Mesenchymal stem cell (in vitro differentiated cells and primary cell): Measurements from ENCODE around the gene EEF2KMT.

ENCODE experiments used
- DNase-seq: peaks from one replicate; pipeline ENCODE4 v3.0.0-alpha.2; 2013
- H2AFZ ChIP-seq: one replicate; pipeline ENCODE4 v1.6.1; 2013; ENCODE audit warnings: low read depth, mild to moderate bottlenecking, control low read depth, inconsistent platforms, low read length, moderate library complexity
- H2AK5ac ChIP-seq: 2 replicates; pipeline ENCODE4 v1.6.1; 2013; ENCODE audit warnings: low read length, moderate library complexity, mild to moderate bottlenecking, inconsistent platforms; ENCODE audit not compliant: severe bottlenecking
- H2BK120ac ChIP-seq: one replicate; pipeline ENCODE4 v1.6.1; 2013; ENCODE audit warnings: low read depth, mild to moderate bottlenecking, inconsistent platforms, low read length, moderate library complexity
- H2BK12ac ChIP-seq, 2 experiments: one replicate each; pipeline ENCODE4 v1.6.1; 2013; ENCODE audit warnings: inconsistent platforms in 2 of 2, low read length in 2 of 2, mild to moderate bottlenecking in 2 of 2, moderate library complexity in 2 of 2, control low read depth in 1 of 2
- H2BK15ac ChIP-seq: one replicate; pipeline ENCODE4 v1.6.1; 2013; ENCODE audit warnings: mild to moderate bottlenecking, low read depth, inconsistent platforms; ENCODE audit not compliant: poor library complexity, severe bottlenecking
- H2BK5ac ChIP-seq: 2 replicates; pipeline ENCODE4 v1.6.1; 2013; ENCODE audit warnings: low read depth, mild to moderate bottlenecking, low read length, control low read depth, inconsistent platforms; ENCODE audit not compliant: poor library complexity, severe bottlenecking
- H3K14ac ChIP-seq, 2 experiments: one replicate each; pipeline ENCODE4 v1.6.1; 2013; ENCODE audit warnings: inconsistent platforms in 2 of 2, low read length in 2 of 2, control low read depth in 1 of 2, mild to moderate bottlenecking in 1 of 2, moderate library complexity in 1 of 2
- H3K18ac ChIP-seq, 2 experiments: one replicate each; pipeline ENCODE4 v1.6.1; 2013; ENCODE audit warnings: inconsistent platforms in 2 of 2, low read length in 2 of 2, control low read depth in 1 of 2, low read depth in 1 of 2, mild to moderate bottlenecking in 1 of 2
- H3K23ac ChIP-seq, 2 experiments: one replicate each; pipeline ENCODE4 v1.6.1; 2013; ENCODE audit warnings: inconsistent platforms in 2 of 2, low read length in 2 of 2, mild to moderate bottlenecking in 2 of 2, moderate library complexity in 2 of 2, control low read depth in 1 of 2
- H3K27ac ChIP-seq: 2 replicates; pipeline ENCODE4 v1.5.1; 2013; ENCODE audit warnings: mild to moderate bottlenecking, moderate library complexity, low read length, control low read depth, inconsistent platforms; ENCODE audit not compliant: poor library complexity, severe bottlenecking
- H3K27me3 ChIP-seq, 2 experiments: 2 replicates each; pipeline versions ENCODE4 v1.6.1 to v1.7.0; 2013; ENCODE audit warnings: low read length in 2 of 2, mild to moderate bottlenecking in 2 of 2, moderate library complexity in 2 of 2, control low read depth in 1 of 2, inconsistent platforms in 1 of 2; ENCODE audit not compliant: control insufficient read depth in 1 of 2, insufficient read depth in 1 of 2
- H3K36me3 ChIP-seq, 2 experiments: 2 replicates each; pipeline versions ENCODE4 v1.6.1 to v1.7.0; 2013; ENCODE audit warnings: low read length in 2 of 2, control low read depth in 1 of 2, inconsistent platforms in 1 of 2, low read depth in 1 of 2, mild to moderate bottlenecking in 1 of 2; ENCODE audit not compliant: insufficient read depth in 2 of 2, control insufficient read depth in 1 of 2
- H3K4ac ChIP-seq, 2 experiments: one replicate each; pipeline ENCODE4 v1.6.1; 2013; ENCODE audit warnings: inconsistent platforms in 2 of 2, low read length in 2 of 2, mild to moderate bottlenecking in 2 of 2, moderate library complexity in 2 of 2, control low read depth in 1 of 2, low read depth in 1 of 2
- H3K4me1 ChIP-seq: 2 replicates; pipeline ENCODE4 v1.6.1; 2013; ENCODE audit warnings: low read depth, low read length, control low read depth; ENCODE audit not compliant: control insufficient read depth, insufficient read depth
- H3K4me2 ChIP-seq: 2 replicates; pipeline ENCODE4 v1.6.1; 2013; ENCODE audit warnings: low read length, mild to moderate bottlenecking, inconsistent platforms; ENCODE audit not compliant: poor library complexity, severe bottlenecking
- H3K4me3 ChIP-seq, 2 experiments: 2 replicates each; pipeline versions ENCODE4 v1.5.1 to v1.7.0; 2013; ENCODE audit warnings: low read length in 2 of 2, mild to moderate bottlenecking in 2 of 2, control low read depth in 1 of 2, low read depth in 1 of 2; ENCODE audit not compliant: insufficient read depth in 1 of 2
- H3K79me1 ChIP-seq: replicated peaks from 2 replicates; pipeline ENCODE4 v1.6.1; 2013; ENCODE audit warnings: mild to moderate bottlenecking, control low read depth, low read length, inconsistent platforms; ENCODE audit not compliant: poor library complexity, severe bottlenecking
- H3K9ac ChIP-seq: 2 replicates; pipeline ENCODE4 v1.7.0; 2013; ENCODE audit warnings: mild to moderate bottlenecking, low read length, moderate library complexity
- H3K9me3 ChIP-seq: 2 replicates; pipeline ENCODE4 v1.7.0; 2013; ENCODE audit warnings: mild to moderate bottlenecking, low read length; ENCODE audit not compliant: control insufficient read depth
- H4K8ac ChIP-seq: one replicate; pipeline ENCODE4 v1.6.1; 2013; ENCODE audit warnings: inconsistent platforms, mild to moderate bottlenecking, low read length, moderate library complexity
- H4K91ac ChIP-seq: one replicate; pipeline ENCODE4 v1.6.1; 2013; ENCODE audit warnings: mild to moderate bottlenecking, low read length, inconsistent platforms
- WGBS: methylation state at CpG from one replicate; pipeline ENCODE4 v1.1.7; 2013; ENCODE audit warnings: mixed read lengths; 5-methylcytosine and 5-hydroxymethylcytosine counted together

EEF2KMT gene

DNA sequence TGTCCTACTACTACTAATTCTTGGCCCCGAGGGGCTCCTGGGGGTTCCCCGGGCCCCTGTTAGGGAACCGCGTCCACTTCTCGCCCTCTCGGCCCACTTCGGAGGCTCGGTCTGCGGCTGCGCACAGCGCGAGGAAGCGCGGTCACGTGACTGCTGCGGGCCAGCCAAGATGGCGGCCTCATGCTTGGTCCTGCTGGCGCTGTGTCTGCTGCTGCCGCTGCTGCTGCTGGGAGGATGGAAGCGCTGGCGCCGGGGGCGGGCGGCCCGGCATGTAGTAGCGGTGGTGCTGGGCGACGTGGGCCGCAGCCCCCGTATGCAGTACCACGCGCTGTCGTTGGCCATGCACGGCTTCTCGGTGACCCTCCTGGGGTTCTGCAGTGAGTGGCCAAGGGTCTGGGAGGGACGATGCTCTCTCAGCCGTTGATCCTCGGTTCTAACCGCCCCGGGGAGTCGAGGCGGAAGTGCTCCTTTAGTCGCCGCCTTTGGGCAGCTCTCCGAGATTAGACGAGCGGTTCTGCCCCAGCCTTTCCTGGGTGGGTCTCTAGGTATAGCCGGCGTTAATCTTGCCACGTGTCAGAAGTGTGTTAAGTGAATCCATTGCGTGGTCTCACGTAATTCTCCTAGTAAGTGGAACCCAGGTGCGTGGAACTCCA lies 25.8 kb downstream of the EEF2KMT start, which contains the start of gene ALG1:
Gene ALG1, plus strand, starts transcription at position 163 of the 653 bp plus-strand sequence. Its CDS starts 7 bp downstream, at position 170.
- Histone ChIP-seq H2AK5ac (no peak within 1 kb of the TSS), H4K8ac (peak within 1 kb of the TSS; percentile 96), H3K9ac (peak within 1 kb of the TSS; percentile 95), H3K4me1 (peaks cover 3% of the 10 kb centered on the region), H2BK12ac (peak within 1 kb of the TSS in 1 of 2 experiments; percentile 35), H2BK15ac (peak within 1 kb of the TSS; percentile 87), H3K18ac (peak within 1 kb of the TSS; percentile 46 to 95), H3K4me3 (peak within 1 kb of the TSS; percentile 92 to 96), H3K23ac (peak within 1 kb of the TSS in 1 of 2 experiments; percentile 90), H3K4ac (peak within 1 kb of the TSS; percentile 62 to 92), H3K9me3 (no peaks in the 10 kb centered on the region), H2BK5ac (peak within 1 kb of the TSS; percentile 20), H3K14ac (peak within 1 kb of the TSS in 1 of 2 experiments; percentile 98), H3K27me3 (peaks cover 6 to 7% of the 10 kb centered on the region in 2 experiments), H3K79me1 (peaks cover 27% of the 10 kb centered on the region), H4K91ac (peak within 1 kb of the TSS; percentile 95), H3K36me3 (peaks cover 19 to 27% of the 10 kb centered on the region in 2 experiments), H3K4me2 (peak within 1 kb of the TSS; percentile 86), H3K27ac (peak within 1 kb of the TSS; percentile 83), H2AFZ (peak within 1 kb of the TSS; percentile 75), H2BK120ac (no peak within 1 kb of the TSS)
- under 1% methylated on average over 53 of the region's 53 CpGs for WGBS
- DNase-seq: peak; percentile 87

DNA sequence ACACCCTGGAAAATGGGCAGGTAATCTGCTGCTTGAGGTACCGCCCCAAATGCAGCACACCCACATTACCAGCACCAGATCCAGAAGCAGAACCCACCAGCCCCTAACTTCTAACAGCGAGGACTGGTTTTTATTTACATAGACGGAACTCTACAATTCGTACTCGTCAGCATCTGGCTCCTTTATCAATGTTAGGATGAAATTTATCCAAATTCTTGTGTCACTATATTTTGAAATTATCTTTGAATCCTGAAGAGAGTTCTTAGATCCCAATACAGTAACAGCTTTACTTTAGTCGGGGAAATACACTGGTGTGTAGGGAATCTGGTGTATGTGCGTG lies 26.3 kb downstream of the EEF2KMT start:
- H3K18ac ChIP-seq: no peak overlapping the region
- no peak overlapping the region for H2BK15ac ChIP-seq
- H3K4ac ChIP-seq: peak overlapping the region in 1 of 2 experiments; percentile 84
- H2AK5ac ChIP-seq: no peak overlapping the region
- peaks cover 6 to 10% of the 10 kb centered on the region in 2 experiments for H3K27me3 ChIP-seq
- H4K8ac ChIP-seq: peak overlapping the region; percentile 96
- peak overlapping the region; percentile 95 for H3K9ac ChIP-seq
- WGBS: 61% methylated on average over 3 of the region's 7 CpGs
- DNase-seq: no peak
- H3K14ac ChIP-seq: no peak overlapping the region
- H4K91ac ChIP-seq: no peak overlapping the region
- H2BK12ac ChIP-seq: no peak overlapping the region
- H3K79me1 ChIP-seq: peaks cover 25% of the 10 kb centered on the region
- peak overlapping the region in 1 of 2 experiments; percentile 96 for H3K4me3 ChIP-seq
- no peak overlapping the region for H2BK120ac ChIP-seq
- peak overlapping the region; percentile 38 for H3K27ac ChIP-seq
- H2AFZ ChIP-seq: peak overlapping the region; percentile 15
- H3K4me2 ChIP-seq: peak overlapping the region; percentile 86
- no peak overlapping the region for H2BK5ac ChIP-seq
- no peaks in the 10 kb centered on the region for H3K9me3 ChIP-seq
- no peak overlapping the region for H3K23ac ChIP-seq
- peaks cover 14 to 25% of the 10 kb centered on the region in 2 experiments for H3K36me3 ChIP-seq
- H3K4me1 ChIP-seq: peaks cover 3% of the 10 kb centered on the region

DNA sequence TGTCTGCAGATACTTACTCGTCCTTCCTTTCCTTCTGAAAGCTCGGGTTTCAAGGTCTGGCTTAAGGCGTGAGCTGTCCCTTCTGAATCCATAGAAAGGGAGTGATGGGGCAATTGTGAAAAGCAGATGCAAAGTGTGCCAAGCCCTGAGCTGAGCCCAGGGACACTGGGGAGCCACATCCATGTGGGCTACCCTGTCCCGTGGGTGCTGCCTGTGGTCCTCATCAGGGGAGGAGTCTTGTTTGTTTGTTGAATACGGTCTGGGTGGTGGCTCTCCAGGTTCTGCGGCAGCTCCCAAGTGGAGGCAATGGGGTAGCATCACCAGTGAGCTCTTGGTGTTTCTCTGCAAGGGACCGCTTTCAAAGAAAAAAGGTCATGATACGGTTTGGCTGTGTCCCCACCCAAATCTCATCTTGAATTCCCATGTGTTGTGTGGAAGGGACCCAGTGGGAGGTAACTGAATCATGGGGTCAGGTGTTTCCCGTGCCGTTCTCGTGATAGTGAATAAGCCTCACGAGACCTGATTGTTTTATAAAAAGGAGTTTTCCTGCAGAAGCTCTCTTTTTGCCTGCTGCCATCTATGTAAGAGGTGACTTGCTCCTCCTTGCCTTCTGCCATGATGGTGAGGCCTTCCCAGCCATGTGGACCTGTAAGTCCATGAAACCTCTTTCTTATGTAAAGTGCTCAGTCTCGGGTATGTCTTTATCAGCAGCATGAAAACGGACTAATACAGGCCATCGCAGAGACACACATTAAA lies 27.0 kb downstream of the EEF2KMT start:
- DNase-seq: no peak
- no peak overlapping the region for H3K4me2 ChIP-seq
- H3K4me3 ChIP-seq: no peak overlapping the region
- H3K9me3 ChIP-seq: no peaks in the 10 kb centered on the region
- no peak overlapping the region for H4K91ac ChIP-seq
- peaks cover 19% of the 10 kb centered on the region for H3K79me1 ChIP-seq
- H2AFZ ChIP-seq: no peak overlapping the region
- H3K23ac ChIP-seq: no peak overlapping the region
- H3K4me1 ChIP-seq: peaks cover 3% of the 10 kb centered on the region
- peaks cover 13 to 15% of the 10 kb centered on the region in 2 experiments for H3K27me3 ChIP-seq
- no peak overlapping the region for H3K18ac ChIP-seq
- H2BK120ac ChIP-seq: no peak overlapping the region
- H3K27ac ChIP-seq: no peak overlapping the region
- H3K14ac ChIP-seq: no peak overlapping the region
- H2BK15ac ChIP-seq: no peak overlapping the region
- no peak overlapping the region for H2BK12ac ChIP-seq
- H3K4ac ChIP-seq: no peak overlapping the region
- peaks cover 7 to 18% of the 10 kb centered on the region in 2 experiments for H3K36me3 ChIP-seq
- H2BK5ac ChIP-seq: no peak overlapping the region
- no peak overlapping the region for H3K9ac ChIP-seq
- H4K8ac ChIP-seq: no peak overlapping the region
- WGBS: 91% methylated on average over 14 of the region's 15 CpGs
- H2AK5ac ChIP-seq: no peak overlapping the region

DNA sequence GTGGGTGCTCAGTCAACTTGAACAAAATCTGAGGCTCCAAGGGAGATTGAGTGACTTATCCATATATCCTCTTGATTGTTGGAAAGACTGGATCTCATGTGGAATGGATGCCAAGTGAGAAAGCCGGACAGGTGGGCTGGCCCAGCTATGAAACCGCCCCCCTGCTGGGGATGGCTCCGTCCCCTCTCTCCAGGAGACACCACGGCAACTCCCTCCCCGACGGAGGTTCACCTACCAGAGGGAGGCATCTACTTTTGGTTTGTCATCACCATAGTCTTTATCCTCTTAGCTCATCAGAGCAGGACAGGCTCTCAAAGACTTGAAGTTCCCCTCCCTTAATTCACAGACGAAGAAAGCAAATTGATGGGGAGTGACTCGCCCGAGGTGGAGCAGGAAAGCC lies 27.7 kb downstream of the EEF2KMT start:
- H3K18ac ChIP-seq: no peak overlapping the region
- peaks cover 5% of the 10 kb centered on the region for H3K4me1 ChIP-seq
- WGBS: 96% methylated on average over 9 of the region's 9 CpGs
- no peak overlapping the region for H2AK5ac ChIP-seq
- H3K4me2 ChIP-seq: no peak overlapping the region
- no peak overlapping the region for H3K4me3 ChIP-seq
- peaks cover 14% of the 10 kb centered on the region for H3K79me1 ChIP-seq
- H4K91ac ChIP-seq: no peak overlapping the region
- no peak overlapping the region for H2BK15ac ChIP-seq
- no peak overlapping the region for H2BK12ac ChIP-seq
- H3K36me3 ChIP-seq: peaks cover 2 to 10% of the 10 kb centered on the region in 2 experiments
- H3K23ac ChIP-seq: no peak overlapping the region
- H3K9ac ChIP-seq: no peak overlapping the region
- H3K14ac ChIP-seq: no peak overlapping the region
- no peak overlapping the region for H2AFZ ChIP-seq
- H3K27me3 ChIP-seq: peaks cover 20 to 23% of the 10 kb centered on the region in 2 experiments
- no peak overlapping the region for H2BK5ac ChIP-seq
- no peak overlapping the region for H4K8ac ChIP-seq
- no peaks in the 10 kb centered on the region for H3K9me3 ChIP-seq
- no peak for DNase-seq
- no peak overlapping the region for H3K27ac ChIP-seq
- no peak overlapping the region for H2BK120ac ChIP-seq
- H3K4ac ChIP-seq: no peak overlapping the region
